ENCODE data around the gene ABHD15. TPM values are rescaled to one million over a fixed set of nuclear protein-coding genes. Genes with fewer than 3 reads are reported as not detected.

The ABHD15 gene
- total and polyA plus RNA-seq, 9 of the 15 experiments (the other 6 are each of a cell fraction or from before 2014, with no cell fraction given), result 0.85 to 4.2 (median 2.1) TPM

DNA sequence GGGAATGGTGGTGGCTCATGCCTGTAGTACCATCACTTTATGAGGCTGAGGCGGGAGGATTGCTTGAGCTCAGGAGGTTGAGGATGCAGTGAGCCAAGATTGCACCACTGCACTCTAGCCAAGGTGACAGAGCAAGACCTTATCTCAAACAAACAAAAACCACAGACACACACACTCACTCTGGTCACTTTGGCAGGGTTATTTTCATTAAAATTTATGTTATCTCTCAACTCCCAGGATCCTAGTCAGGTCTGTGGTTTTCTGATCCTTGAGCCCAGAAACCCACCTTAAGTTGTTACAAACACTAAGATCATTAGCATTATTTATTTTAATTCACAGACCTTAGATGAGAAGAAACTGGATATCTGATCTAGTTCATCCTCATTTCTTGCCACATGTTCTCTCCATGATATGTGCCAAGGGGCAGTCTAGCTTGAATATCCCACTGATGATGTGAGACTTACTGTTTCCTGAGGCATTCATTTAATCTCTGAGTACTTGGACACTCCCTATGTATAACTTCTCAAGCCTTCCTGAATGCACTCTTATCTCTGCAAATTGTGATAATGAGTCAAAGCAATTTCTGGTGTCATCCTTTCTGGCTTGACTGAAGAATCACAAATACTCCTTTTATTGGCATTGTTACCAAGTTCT, 9.6 kb downstream of the ABHD15 start (continued):
- no peak for TF ChIP-seq KDM4B (IDR thresholded peaks at IDR 0.05; ENCODE audit: borderline replicate concordance in 2 of 2, low read depth in 1 of 2)
- TF ChIP-seq, protein P1, sequence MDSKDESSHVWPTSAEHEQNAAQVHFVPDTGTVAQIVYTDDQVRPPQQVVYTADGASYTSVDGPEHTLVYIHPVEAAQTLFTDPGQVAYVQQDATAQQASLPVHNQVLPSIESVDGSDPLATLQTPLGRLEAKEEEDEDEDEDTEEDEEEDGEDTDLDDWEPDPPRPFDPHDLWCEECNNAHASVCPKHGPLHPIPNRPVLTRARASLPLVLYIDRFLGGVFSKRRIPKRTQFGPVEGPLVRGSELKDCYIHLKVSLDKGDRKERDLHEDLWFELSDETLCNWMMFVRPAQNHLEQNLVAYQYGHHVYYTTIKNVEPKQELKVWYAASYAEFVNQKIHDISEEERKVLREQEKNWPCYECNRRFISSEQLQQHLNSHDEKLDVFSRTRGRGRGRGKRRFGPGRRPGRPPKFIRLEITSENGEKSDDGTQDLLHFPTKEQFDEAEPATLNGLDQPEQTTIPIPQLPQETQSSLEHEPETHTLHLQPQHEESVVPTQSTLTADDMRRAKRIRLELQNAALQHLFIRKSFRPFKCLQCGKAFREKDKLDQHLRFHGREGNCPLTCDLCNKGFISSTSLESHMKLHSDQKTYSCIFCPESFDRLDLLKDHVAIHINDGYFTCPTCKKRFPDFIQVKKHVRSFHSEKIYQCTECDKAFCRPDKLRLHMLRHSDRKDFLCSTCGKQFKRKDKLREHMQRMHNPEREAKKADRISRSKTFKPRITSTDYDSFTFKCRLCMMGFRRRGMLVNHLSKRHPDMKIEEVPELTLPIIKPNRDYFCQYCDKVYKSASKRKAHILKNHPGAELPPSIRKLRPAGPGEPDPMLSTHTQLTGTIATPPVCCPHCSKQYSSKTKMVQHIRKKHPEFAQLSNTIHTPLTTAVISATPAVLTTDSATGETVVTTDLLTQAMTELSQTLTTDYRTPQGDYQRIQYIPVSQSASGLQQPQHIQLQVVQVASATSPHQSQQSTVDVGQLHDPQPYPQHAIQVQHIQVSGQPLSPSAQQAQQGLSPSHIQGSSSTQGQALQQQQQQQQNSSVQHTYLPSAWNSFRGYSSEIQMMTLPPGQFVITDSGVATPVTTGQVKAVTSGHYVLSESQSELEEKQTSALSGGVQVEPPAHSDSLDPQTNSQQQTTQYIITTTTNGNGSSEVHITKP (IDR thresholded peaks at IDR 0.05; ENCODE audit: partially characterized antibody), result no peak
- no peak for TF ChIP-seq HNRNPLL (IDR thresholded peaks at IDR 0.05; ENCODE audit: low read depth, low read length, poor library complexity, severe bottlenecking)
- TF ChIP-seq ZNF76 (CRISPR knock-in tag; IDR thresholded peaks at IDR 0.05; ENCODE audit: borderline replicate concordance), result no peak
- TF ChIP-seq TEAD4 (IDR thresholded peaks at IDR 0.05; ENCODE audit: low read length), result peak; percentile 90
- TF ChIP-seq TEAD4 (CRISPR knock-in tag; IDR thresholded peaks at IDR 0.05; ENCODE audit: borderline replicate concordance), result no peak
- TF ChIP-seq TAF7 (tag; IDR thresholded peaks at IDR 0.05), result no peak
- TF ChIP-seq ZBED1 (IDR thresholded peaks at IDR 0.05), result no peak
- TF ChIP-seq ZNF699 (CRISPR knock-in tag; IDR thresholded peaks at IDR 0.05; ENCODE audit: insufficient replicate concordance), result no peak
- TF ChIP-seq XRCC3 (IDR thresholded peaks at IDR 0.05), result no peak
- no peak for TF ChIP-seq KAT2B (IDR thresholded peaks at IDR 0.05; ENCODE audit: low read depth, low read length)
